Stimulated activated naive CD8-positive, alpha-beta T cell treated with anti-CD3 and anti-CD28 coated beads, Interleukin-15, Interleukin-2, amounts not matched to agents 100 ng/mL and 50 ng/mL, for 24 hours (primary cell): ENCODE data around the gene ZNF675.
A peak's percentile ranks its signal among the peaks of the same experiment; 100 is the strongest.
"Not testable (repeated sequence)": the region's sequence is repeated elsewhere in the genome, so short reads cannot be mapped to it uniquely, and the experiment has no call there.

Experiments
- H3K27ac Mint-ChIP-seq: one replicate; pipeline ENCODE4 v1.8.0; 2021; ENCODE audit warnings: mild to moderate bottlenecking, mixed read lengths
- H3K27me3 Mint-ChIP-seq: one replicate; pipeline ENCODE4 v1.8.0; 2021; ENCODE audit warnings: mixed read lengths
- H3K36me3 Mint-ChIP-seq: one replicate; pipeline ENCODE4 v1.8.0; 2021; ENCODE audit warnings: low read depth, mixed read lengths
- H3K4me1 Mint-ChIP-seq: one replicate; pipeline ENCODE4 v1.8.0; 2021; ENCODE audit warnings: low read depth, mixed read lengths
- H3K4me3 Mint-ChIP-seq: one replicate; pipeline ENCODE4 v1.8.0; 2021; ENCODE audit warnings: mild to moderate bottlenecking, mixed read lengths
- H3K9me3 Mint-ChIP-seq: one replicate; pipeline ENCODE4 v1.8.0; 2021; ENCODE audit warnings: mixed read lengths

The ZNF675 gene

GRCh38 chr19:23686621-23687423 is at the start of gene ZNF675:
TSS of gene ZNF675 (minus strand) at chr19:23687212. CDS start at chr19:23687033, 179 bp downstream.
- Mint-ChIP-seq H3K4me1 (peaks cover 50% of the 10 kb centered on the region), H3K36me3 (peaks cover 35% of the 10 kb centered on the region), H3K27me3 (no peaks in the 10 kb centered on the region), H3K4me3 (peak within 1 kb of the TSS; percentile 97), H3K9me3 (no peaks in the 10 kb centered on the region), H3K27ac (peak within 1 kb of the TSS; percentile 95)

GRCh38 chr19:23730729-23731465 is 43.9 kb upstream of the ZNF675 start:
- not testable (repeated sequence) for H3K4me3 Mint-ChIP-seq, H3K4me1 Mint-ChIP-seq, H3K27me3 Mint-ChIP-seq, H3K27ac Mint-ChIP-seq, H3K36me3 Mint-ChIP-seq
- peaks cover 21% of the 10 kb centered on the region for H3K9me3 Mint-ChIP-seq

- not testable (repeated sequence) for H3K27ac Mint-ChIP-seq, H3K36me3 Mint-ChIP-seq, H3K4me3 Mint-ChIP-seq, H3K27me3 Mint-ChIP-seq, H3K4me1 Mint-ChIP-seq
- H3K9me3 Mint-ChIP-seq = peaks cover 10% of the 10 kb centered on the region
Measured at GRCh38 chr19:23724161-23724560, 37.1 kb upstream of the ZNF675 start.

DNA sequence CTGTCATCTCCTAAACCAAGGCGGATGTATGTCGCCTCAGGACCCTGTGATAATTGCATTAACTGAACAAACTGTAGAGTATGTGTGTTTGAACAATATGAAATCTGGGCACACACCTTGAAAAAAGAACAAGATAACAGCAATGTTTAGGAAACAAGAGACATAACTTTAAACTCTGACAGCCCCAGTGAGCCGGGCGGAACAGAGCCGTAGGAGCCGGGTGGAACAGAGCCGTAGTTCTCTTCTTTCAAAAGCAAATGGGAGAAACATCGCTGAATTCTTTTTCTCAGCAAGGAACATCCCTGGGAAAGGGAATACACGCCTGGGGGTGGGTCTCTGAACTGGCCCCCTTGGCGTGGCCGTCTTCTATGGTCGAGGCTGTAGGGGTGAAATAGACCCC is 31.8 kb upstream of the ZNF675 start:
- Mint-ChIP-seq H3K4me1 (peaks cover 11% of the 10 kb centered on the region), H3K4me3 (no peak overlapping the region), H3K36me3 (no peaks in the 10 kb centered on the region), H3K9me3 (peaks cover 8% of the 10 kb centered on the region), H3K27me3 (peaks cover 14% of the 10 kb centered on the region), H3K27ac (no peak overlapping the region)

DNA sequence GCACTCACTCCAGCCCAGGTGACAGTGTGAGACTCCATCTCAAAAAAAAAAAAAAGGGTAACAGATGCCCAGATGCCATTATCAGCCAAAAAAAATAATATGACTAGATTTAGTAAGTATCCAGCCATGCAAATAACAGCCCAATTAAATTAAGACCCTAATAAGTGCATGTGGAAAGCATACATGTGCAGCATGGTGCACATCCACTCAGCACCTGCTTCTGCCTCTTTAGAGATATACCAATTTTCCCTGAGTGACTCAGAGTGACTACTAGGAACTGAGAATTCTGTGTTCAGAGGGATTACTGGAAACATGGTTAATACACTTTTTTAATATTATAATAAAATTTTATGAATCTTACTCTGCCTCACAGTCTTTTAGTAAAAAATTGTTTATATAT is 29.8 kb upstream of the ZNF675 start:
- Mint-ChIP-seq H3K27ac (no peak overlapping the region), H3K4me3 (no peak overlapping the region), H3K4me1 (peaks cover 11% of the 10 kb centered on the region), H3K9me3 (peaks cover 8% of the 10 kb centered on the region), H3K27me3 (peaks cover 10% of the 10 kb centered on the region), H3K36me3 (no peaks in the 10 kb centered on the region)

DNA sequence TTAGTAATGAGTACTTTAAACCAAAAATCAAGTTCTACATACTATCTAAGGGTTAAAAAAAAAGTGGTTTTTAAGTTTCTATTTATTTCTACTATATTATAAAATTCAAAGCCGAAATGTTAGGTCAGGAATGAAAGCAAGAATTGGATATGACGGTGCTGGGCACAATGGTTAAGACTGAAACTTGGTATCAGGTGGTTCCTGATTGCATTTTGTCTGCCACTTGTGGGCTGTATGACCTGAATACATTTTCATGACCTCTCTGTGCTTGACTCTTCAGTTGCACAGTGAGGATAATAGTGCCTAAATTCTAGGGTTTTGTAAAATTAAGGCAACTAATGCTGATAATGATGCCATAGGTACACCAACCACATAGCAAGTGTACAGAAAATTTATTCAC is 22.3 kb upstream of the ZNF675 start:
- Mint-ChIP-seq H3K4me3 (no peak overlapping the region), H3K27me3 (no peaks in the 10 kb centered on the region), H3K36me3 (peaks cover 4% of the 10 kb centered on the region)

GRCh38 chr19:23706657-23707056 is 19.6 kb upstream of the ZNF675 start:
- H3K36me3 Mint-ChIP-seq = peaks cover 4% of the 10 kb centered on the region
- H3K27me3 Mint-ChIP-seq = no peaks in the 10 kb centered on the region
- no peak overlapping the region for H3K27ac Mint-ChIP-seq
- H3K4me1 Mint-ChIP-seq = no peaks in the 10 kb centered on the region
- H3K4me3 Mint-ChIP-seq = no peak overlapping the region
- H3K9me3 Mint-ChIP-seq = peaks cover 15% of the 10 kb centered on the region

More for the DNA sequence above, 22.3 kb upstream of the ZNF675 start:
- H3K4me1 Mint-ChIP-seq = no peaks in the 10 kb centered on the region
- H3K27ac Mint-ChIP-seq = no peak overlapping the region
- peaks cover 10% of the 10 kb centered on the region for H3K9me3 Mint-ChIP-seq

GRCh38 chr19:23699521-23699860 is 12.5 kb upstream of the ZNF675 start:
- Mint-ChIP-seq H3K4me1 (no peaks in the 10 kb centered on the region), H3K36me3 (no peaks in the 10 kb centered on the region), H3K27ac (no peak overlapping the region), H3K9me3 (peaks cover 12% of the 10 kb centered on the region), H3K4me3 (no peak overlapping the region), H3K27me3 (no peaks in the 10 kb centered on the region)

DNA sequence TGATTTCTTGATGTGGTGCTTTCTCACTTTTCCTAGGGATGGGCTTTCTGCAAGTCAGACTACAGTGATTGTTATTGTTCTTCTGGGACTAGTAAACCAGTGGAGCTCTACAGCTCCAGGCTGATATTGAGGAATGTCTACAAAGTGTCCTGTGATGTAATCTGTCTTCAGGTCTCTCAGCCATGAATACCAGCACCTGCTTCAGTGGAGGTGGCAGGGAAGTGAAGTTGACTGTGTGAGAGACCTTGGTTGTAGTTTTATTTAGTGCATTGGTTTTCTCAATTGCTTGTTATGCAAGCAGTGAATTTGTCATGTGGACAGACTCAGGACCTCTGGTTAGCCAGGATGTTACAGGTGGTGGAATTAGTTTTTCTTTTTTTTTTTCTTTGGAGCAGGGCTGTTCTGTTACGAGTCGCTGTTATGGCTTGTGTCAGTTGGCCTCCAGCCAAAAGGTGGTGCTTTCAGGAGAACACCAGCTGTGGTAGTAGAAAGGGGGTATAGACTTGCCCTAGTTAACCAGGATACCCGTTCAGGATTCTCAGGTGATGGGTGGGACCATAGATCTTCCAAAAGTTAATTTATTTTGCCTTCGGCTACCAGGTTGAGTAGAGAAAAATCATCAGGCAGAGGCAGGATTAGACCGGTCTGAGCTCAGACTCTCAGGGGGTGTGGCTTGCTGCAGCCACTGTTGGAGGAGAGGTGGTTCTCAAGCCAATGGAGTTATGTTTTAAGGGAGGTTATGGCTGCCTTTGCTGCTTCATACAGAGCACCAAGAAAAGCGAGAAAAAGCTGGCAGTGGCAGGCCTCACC is 11.9 kb upstream of the ZNF675 start:
- Mint-ChIP-seq H3K4me3 (peak overlapping the region; percentile 37), H3K27me3 (no peaks in the 10 kb centered on the region), H3K9me3 (peaks cover 12% of the 10 kb centered on the region), H3K27ac (no peak overlapping the region), H3K36me3 (no peaks in the 10 kb centered on the region), H3K4me1 (no peaks in the 10 kb centered on the region)

GRCh38 chr19:23692937-23693336 is 5.9 kb upstream of the ZNF675 start:
- H3K27ac Mint-ChIP-seq, H3K36me3 Mint-ChIP-seq, H3K9me3 Mint-ChIP-seq, H3K4me1 Mint-ChIP-seq, H3K4me3 Mint-ChIP-seq, H3K27me3 Mint-ChIP-seq: not testable (repeated sequence)

DNA sequence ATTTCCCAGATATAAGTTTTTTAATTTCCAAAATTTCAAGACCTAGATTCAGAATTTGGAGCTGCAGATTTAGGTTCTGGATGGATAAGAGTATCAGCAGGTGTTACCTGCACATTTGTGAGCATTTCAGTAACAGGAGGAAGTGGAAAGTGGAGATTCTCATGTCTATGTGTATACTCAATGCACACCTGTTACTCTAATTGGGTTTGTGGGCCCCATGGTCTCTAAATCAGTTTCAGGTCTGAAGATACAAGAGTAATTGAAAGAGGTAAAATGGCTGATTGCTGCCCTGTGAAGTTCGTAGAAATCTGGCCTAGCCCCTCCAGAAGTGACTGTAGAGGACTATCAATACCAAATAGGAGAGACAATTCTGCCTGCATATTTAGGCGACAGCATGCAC is 13.9 kb downstream of the ZNF675 start:
- Mint-ChIP-seq H3K27ac (no peak overlapping the region), H3K27me3 (no peaks in the 10 kb centered on the region), H3K4me1 (peaks cover 44% of the 10 kb centered on the region), H3K36me3 (peaks cover 82% of the 10 kb centered on the region), H3K4me3 (no peak overlapping the region), H3K9me3 (peaks cover 37% of the 10 kb centered on the region)

DNA sequence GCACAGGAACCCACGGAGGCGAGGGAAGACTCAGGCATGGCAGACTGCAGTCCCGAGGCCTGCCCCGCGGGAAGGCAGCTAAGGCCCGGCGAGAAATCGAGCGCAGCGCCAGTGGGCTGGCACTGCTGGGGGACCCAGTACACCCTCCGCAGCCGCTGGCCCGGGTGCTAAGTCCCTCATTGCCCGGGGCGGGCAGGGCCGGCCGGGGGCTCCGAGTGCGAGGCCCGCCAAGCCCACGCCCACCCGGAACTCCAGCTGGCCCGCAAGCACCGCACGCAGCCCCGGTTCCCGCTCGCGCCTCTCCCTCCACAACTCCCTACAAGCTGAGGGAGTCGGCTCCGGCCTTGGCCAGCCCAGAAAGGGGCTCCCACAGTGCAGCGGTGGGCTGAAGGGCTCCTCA is 18.4 kb downstream of the ZNF675 start:
- H3K27ac Mint-ChIP-seq, H3K4me3 Mint-ChIP-seq, H3K27me3 Mint-ChIP-seq: not testable (repeated sequence)
- peaks cover 20% of the 10 kb centered on the region for H3K4me1 Mint-ChIP-seq
- H3K9me3 Mint-ChIP-seq = peaks cover 37% of the 10 kb centered on the region
- peaks cover 92% of the 10 kb centered on the region for H3K36me3 Mint-ChIP-seq

DNA sequence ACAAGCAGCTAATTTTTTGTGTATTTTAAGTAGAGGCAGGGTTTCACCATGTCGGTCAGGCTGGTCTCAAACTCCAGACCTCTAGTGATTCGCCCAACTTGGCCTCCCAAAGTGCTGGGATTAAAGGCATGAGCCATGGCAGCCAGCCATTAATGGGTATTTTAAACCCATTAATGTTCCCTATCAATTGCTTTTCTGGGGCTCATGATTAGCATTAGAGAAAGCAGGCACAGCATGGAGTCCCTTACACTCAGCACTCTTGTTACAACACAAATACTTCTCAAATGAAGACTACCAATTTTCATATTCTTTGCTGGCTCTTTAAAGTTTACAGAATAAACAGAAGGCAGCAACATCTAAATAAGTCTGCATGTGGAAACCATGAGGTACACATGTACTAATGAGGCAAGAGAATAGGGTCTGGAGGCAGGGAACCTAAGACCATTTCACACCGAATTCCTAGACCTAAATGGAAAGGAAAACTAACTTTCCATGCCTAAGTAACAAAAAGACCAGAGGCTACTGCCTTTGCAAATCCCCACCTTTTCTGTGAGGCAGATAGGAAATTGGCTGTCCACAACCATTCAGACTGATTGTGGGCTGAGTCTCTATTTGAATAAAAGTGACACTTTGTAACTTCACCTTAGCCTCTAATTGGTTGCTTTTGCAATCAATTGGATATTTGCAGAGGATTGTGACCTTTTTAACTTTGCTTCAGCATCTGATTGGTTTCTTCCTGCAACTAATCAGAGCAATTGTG is 21.2 kb downstream of the ZNF675 start:
- Mint-ChIP-seq H3K4me1 (peaks cover 2% of the 10 kb centered on the region), H3K27me3 (no peaks in the 10 kb centered on the region), H3K27ac (no peak overlapping the region), H3K36me3 (peaks cover 92% of the 10 kb centered on the region), H3K9me3 (peaks cover 31% of the 10 kb centered on the region), H3K4me3 (no peak overlapping the region)

GRCh38 chr19:23649817-23650216 is 37.2 kb downstream of the ZNF675 start:
- peaks cover 28% of the 10 kb centered on the region for H3K36me3 Mint-ChIP-seq
- not testable (repeated sequence) for H3K27ac Mint-ChIP-seq, H3K27me3 Mint-ChIP-seq, H3K4me1 Mint-ChIP-seq, H3K4me3 Mint-ChIP-seq
- peaks cover 34% of the 10 kb centered on the region for H3K9me3 Mint-ChIP-seq
